ENCODE data around the gene ABCG8.

Gene ABCG8

DNA sequence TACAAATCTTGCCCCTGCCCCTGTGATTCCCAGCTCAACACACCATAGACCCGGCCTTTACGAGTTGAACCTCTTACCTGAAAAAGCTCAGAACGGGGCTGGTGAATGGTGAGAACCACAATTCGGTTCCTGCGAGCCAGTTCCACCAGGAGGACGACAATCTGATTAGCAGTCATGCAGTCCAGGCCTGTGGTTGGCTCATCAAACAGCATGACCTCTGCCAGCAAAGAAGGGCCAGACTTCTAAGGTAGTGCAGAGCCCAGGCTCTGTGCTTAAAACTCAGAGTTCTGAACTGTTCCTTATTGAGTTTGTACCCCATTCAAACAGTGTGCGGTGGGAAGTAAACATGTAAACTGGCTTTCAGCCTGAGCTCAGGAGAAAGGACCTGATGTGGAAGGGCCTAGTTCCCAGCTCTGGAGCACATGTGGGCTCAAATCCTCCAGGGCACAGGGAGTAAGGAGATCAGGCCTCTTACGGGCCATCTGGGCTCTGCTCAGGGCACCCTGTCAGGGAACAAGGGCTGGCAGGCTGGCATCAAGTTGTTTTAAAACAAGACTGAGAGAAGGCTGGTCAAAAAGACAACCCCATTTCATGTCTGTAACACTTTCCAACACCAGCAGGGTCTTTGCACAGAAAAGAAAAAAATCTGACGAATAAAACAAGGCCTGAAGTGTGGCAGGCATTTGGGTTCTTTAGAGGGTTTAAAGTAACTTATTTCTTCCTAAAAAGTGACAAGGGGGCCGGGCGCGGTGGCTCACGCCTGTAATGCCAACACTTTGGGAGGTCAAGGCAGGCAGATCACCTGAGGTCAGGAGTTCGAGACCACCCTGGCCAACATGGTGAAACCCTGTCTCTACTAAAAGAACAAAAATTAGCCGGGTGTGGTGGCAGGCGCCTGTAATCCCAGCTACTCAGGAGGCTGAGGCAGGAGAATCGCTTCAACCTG, 12.2 kb upstream of the ABCG8 start:
- DNase-seq (ENCODE audit: low spot score): no peak

GRCh38 chr2:43831543-43832294, 7.1 kb upstream of the ABCG8 start:
- DNase-seq (ENCODE audit: low spot score): no peak

- no peak for DNase-seq (ENCODE audit: low spot score)
Measured at GRCh38 chr2:43832457-43832856, 6.3 kb upstream of the ABCG8 start.

DNA sequence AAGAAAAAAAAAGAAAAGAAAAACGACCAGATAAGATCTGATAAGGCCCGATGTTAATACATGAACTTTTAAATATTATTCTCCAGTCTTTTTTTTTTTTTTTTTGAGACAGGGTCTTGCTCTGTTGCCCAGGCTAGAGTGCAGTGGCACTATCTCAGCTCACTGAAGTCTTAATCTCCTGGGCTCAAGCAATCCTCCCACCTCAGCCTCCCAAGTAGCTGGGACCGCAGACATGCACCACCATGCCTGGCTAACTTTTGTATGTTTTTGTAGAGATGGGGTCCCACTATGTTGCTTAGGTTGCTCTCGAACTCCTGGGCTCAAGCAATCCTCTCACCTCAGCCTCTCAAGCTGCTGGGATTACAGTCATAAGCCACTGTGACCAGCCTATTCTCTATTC, 1.7 kb upstream of the ABCG8 start:
- no peak for DNase-seq (ENCODE audit: low spot score)

DNA sequence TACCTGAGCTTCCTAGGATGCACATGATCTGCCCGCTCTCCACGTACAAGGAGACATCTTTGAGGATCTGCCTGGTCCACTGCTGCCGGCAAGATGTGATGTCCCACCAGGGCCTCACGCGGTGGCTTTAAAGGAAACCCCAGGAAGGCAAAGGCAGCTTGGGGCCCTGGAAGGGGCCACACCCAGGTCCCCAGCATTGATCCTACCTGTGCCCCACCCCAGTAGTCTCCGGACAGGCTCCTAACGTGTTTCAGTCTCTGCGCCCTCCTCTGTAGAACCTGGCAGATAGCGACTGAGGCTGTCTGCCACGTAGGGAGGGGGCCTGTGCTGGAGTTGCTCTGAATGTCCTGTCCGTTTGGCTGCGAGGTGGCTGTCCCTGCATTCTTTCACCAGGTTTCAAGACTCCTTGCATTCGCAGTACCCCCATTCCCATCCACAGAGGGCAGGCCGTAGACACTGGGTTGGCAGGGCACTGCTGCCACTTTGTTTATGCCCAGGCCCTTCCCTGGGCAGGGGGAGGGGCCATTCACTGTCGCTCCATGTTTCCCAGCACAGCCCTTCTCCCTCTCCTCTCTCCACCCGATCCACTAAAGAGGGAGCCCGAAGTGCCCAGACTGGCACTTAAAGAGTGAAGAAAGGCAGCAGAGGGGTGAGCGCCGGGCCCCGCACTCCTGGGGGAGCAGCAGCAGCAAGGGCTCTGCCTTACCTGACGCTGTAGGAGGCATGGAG, 776 bp upstream of the ABCG8 start:
- no peak for DNase-seq (ENCODE audit: low spot score)

DNA sequence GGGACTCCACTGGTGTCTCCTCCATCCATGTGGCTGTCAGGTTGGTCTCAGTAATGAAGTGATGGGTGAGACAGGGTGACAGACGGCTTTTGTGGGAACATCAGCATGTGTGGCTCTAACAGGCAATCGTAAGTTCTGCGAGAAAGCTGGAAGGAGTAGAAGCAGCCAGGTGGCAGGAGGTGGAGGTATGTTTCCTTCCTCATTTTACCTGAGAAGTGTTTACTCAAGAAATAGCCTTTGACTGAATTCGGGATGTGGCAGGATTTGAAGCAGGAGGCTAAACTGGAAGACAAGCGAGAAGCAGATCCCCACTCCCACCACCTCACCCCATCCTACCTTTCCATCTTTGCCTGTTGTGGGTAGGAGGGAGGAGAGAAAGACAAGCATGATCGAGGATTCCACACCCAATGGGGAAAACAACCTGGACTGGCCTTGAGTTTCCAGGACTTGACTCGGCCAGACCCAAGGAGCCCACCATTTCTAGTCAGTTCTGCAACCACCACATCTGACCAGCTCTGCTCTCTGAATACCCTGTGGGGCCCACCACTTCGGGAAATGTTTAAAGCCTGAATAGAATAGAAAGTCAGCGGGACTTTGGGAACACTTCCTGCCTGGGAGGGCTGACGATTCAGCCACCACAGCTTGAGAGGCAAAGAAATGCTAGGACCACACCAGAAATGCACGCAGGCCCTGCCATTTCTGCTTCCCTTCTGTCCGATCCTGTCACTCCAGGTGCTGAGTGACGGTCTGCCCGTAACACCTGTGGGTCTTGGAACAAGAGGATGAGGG, 1.2 kb downstream of the ABCG8 start:
- no peak for DNase-seq (ENCODE audit: low spot score)

- DNase-seq (ENCODE audit: low spot score): peak; percentile 5
Measured at GRCh38 chr2:43840965-43841364, 2.2 kb downstream of the ABCG8 start.

DNA sequence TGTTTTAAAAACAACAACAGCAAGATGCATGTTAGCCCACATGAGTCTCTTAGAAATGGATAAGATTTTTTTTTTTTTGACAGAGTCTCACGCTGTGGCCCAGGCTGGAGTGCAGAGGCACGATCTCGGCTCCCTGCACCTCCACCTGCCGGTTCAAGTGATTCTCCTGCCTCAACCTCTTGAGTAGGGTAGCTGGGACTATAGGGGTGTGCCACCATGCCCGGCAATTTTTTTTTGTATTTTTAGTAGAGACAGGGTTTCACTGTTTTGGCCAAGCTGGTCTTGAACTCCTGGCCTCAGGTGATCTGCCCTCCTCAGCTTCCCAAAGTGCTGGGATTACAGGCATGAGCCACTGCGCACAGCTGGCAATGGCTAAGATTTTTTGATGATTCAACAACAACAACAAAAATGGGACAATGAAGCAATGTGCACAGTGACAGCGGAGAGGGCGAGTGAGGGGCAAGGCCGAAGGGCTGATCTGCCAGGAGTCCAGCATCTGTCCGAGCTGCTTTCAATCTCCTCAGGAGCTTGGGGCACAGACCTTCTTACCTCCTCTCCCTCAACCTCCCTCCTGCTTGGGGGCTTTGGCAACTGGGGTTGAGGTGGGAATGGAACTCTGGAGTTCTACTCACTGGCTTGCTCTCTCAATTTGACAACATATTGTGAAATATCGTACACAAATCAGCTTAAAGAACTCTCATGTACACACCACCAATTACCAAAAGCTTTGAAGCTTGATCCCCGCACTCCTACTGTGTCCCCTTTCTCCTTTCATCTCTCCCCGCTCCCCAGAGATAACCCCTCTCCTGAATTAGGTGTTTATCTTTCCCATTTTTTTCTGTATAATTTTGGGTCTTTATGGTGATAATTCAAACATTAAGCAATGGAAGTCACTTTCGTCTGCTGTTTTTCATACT, 3.4 kb downstream of the ABCG8 start:
- no peak for DNase-seq (ENCODE audit: low spot score)

GRCh38 chr2:43842866-43843226, 4.1 kb downstream of the ABCG8 start:
- DNase-seq (ENCODE audit: low spot score): no peak

GRCh38 chr2:43845181-43845580, 6.4 kb downstream of the ABCG8 start:
- no peak for DNase-seq (ENCODE audit: low spot score)

GRCh38 chr2:43846140-43846793, 7.5 kb downstream of the ABCG8 start:
- no peak for DNase-seq (ENCODE audit: low spot score)

GRCh38 chr2:43848214-43848613, 9.4 kb downstream of the ABCG8 start:
- DNase-seq (ENCODE audit: low spot score): no peak

- DNase-seq (ENCODE audit: low spot score): no peak
Measured at GRCh38 chr2:43851011-43851980, 12.5 kb downstream of the ABCG8 start.

DNA sequence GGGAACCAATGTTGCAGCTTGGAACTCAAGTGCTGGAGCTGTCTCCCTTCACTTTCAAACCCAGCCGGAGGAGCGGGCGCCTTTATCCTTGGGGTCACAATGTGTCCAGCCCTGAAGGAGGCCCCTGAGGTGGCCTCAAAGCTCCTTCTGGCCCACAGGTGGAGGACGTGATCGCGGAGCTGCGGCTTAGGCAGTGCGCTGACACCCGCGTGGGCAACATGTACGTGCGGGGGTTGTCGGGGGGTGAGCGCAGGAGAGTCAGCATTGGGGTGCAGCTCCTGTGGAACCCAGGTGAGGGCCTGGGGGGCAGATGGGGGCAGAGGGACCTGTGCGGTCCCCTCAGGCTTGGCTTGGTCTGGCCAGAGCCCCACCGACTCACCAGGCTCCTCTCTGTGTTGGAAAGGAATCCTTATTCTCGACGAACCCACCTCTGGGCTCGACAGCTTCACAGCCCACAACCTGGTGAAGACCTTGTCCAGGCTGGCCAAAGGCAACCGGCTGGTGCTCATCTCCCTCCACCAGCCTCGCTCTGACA, 13.5 kb downstream of the ABCG8 start:
- DNase-seq (ENCODE audit: low spot score): no peak

DNA sequence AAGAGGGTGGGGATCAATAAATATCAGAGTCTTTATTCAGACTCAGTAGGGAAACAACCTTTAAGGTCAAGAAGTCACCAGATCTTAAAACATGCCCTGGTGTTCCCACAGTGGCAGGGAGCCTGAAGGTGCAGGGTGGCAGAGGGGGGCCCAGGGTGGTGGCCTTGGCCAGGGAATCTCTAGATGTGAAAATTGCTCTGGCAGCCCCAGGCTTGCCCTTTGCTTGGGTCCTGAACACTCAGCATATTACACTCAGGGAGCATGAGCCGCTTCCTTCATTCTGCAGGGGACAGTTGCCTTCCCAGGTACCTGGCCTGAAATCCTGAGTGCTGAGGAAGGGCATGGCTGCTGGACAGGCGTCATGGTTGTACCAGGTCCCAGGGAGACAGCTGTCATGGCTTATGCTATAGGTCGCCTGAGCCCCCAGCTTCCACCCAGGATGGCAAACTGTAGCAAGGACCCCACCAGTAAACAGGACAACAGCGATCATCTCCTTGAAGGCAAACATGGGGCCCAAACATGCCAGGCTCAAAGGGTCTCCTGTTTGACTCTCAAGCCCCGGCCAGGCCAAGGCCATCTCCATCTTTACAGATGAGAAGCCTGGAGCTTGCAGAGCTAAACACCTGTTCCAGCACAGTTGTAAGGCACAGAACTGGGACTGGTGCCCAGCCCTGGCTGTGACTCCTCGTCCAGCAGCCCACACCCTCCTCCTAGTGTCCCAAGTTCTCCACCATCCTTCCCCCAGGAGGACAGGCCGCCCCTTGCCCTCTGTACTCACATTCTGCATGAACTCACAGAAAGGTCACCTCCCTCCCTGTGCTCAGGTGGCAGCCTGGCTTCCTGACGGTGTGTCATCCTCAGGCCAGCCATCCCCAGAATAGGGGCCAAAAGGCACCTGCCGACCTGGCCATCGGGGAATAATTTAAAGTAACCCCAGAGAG, 14.6 kb downstream of the ABCG8 start:
- DNase-seq (ENCODE audit: low spot score): no peak

DNA sequence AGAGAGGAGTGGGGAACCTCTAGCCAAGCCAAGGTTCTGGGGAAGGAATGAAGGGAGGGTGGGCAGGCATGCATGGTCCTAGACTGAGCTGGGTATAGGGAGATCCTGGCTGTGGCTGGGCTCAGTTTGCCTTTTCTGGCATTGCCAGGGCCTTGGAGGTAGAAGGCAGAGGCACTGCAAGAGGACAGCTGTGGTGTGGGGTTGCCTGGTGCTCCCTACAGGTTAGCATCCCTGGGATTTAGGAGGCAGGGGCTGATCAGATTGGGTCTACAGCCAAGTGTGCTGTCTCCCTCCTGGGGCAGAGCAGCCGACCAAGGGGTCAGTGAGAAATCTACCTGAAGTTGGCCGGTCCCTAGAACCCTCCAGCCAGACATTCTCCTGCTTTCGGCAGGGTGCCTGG, 15.9 kb downstream of the ABCG8 start:
- no peak for DNase-seq (ENCODE audit: low spot score)

GRCh38 chr2:43855292-43855691, 16.5 kb downstream of the ABCG8 start:
- DNase-seq (ENCODE audit: low spot score): no peak

- no peak for DNase-seq (ENCODE audit: low spot score)
Measured at GRCh38 chr2:43872151-43872550, 33.4 kb downstream of the ABCG8 start.

Data from cerebellar cortex (tissue), 1 donor.